GM12872 (cell line): ENCODE measurements around the gene ACAA1.

Experiments
- TF ChIP-seq, protein P1 (sequence below): IDR thresholded peaks from 3 replicates; pipeline ENCODE4 v1.5.1; 2011; ENCODE audit warnings: low read depth, mild to moderate bottlenecking, low read length, moderate library complexity; ENCODE audit not compliant: insufficient read depth

Gene ACAA1

GRCh38 chr3:38124324-38125122 lies 12.4 kb downstream of the ACAA1 start:
- TF ChIP-seq, protein P1, sequence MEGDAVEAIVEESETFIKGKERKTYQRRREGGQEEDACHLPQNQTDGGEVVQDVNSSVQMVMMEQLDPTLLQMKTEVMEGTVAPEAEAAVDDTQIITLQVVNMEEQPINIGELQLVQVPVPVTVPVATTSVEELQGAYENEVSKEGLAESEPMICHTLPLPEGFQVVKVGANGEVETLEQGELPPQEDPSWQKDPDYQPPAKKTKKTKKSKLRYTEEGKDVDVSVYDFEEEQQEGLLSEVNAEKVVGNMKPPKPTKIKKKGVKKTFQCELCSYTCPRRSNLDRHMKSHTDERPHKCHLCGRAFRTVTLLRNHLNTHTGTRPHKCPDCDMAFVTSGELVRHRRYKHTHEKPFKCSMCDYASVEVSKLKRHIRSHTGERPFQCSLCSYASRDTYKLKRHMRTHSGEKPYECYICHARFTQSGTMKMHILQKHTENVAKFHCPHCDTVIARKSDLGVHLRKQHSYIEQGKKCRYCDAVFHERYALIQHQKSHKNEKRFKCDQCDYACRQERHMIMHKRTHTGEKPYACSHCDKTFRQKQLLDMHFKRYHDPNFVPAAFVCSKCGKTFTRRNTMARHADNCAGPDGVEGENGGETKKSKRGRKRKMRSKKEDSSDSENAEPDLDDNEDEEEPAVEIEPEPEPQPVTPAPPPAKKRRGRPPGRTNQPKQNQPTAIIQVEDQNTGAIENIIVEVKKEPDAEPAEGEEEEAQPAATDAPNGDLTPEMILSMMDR: no peak

GRCh38 chr3:38122712-38123290 lies 14.1 kb downstream of the ACAA1 start:
- TF ChIP-seq, protein P1: no peak

DNA sequence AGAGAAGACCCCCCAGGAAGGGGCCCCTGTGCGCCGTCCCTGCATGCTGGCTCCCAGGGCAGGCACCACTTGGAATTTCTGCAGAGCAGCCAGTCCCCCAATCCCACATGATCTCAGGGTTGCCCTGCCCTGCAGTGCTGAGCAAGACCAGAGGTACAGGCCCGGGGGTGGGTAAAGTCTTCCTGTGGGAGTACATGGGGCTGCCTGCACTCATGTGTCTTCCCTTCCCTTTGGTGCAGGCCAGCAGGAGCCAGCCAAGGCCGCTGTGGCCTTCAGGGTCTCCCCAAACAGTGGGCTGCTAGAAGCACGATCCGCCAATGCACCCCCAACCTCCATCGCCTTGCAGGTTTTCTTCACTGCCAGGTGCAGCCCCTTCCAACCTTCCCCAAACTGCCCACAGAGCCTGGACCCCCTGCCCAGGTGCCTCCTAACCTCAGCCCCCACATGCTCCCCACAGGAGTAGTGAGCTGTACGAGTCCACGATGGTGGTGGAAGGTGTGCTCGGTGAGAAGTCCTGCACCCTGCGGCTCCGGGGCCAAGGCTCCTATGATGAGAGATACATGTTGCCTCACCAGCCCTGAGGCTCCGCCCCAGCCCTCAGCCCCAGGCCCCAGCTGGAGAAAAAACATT lies 15.0 kb downstream of the ACAA1 start:
- TF ChIP-seq, protein P1: no peak

GRCh38 chr3:38121451-38121831 lies 15.5 kb downstream of the ACAA1 start:
- TF ChIP-seq, protein P1: no peak

GRCh38 chr3:38120693-38121450 lies 16.1 kb downstream of the ACAA1 start:
- TF ChIP-seq, protein P1: no peak

DNA sequence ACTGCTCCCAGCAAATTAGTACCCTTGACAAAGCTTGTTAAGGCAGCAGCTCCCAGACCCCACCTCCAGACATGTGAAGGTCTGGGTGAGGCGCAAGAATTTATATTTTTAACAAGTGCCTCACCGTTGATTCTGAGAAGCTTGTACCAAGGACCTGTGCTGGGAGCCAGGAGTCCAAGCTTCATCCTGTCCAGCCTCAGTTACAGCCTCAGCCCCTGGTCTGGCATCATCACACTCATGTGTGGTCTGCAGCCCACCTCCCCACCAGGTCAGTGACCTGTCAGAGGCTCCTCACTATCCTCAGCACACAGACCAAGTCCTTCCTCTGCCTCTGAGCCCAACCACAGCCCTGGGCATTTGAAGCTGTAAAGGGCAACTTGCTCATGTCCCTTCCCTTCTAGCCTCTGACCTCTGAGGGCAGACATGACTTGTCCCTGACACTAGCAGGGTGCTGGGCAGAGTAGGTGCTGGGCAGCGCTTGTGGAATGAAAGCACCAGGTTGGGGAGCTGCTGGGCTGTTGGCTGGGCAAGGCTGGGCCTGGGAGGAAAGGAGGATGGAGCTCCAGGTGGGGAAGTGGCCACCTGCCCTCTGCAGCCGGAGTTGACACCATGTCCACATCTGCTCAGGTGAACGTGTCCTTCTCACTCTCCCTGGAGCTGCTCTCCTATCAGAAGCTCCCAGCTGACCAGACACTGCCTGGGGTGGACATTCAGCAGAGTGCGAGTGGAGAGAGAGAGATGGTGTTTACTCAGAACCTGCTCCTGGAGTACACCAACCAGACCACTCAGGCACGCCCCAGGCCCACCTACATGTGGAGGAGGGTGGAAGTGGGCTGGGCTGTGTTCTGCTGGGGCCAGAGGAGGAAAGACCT lies 16.9 kb downstream of the ACAA1 start:
- TF ChIP-seq, protein P1: no peak
